Myocyte (in vitro differentiated cells): ENCODE results near the gene RREB1. TPM values are rescaled to one million over a fixed set of nuclear protein-coding genes. Genes with fewer than 3 reads are reported as not detected.
A peak's percentile ranks its signal among the peaks of the same experiment; 100 is the strongest.

ENCODE experiments used
- DNase-seq: peaks from one replicate; pipeline ENCODE4 v3.0.0-alpha.2; 2012; ENCODE audit warnings: low read depth
- total RNA-seq: library from RNA; depleted of rRNA; stranded (reverse); fragments of >200 nt; gene quantifications from 2 replicates; pipeline ENCODE4 v1.2.3, GENCODE V29; 2014

RREB1 gene
- total RNA-seq, 1 donor from 2014 or later: 19.6 TPM

GRCh38 chr6:7193122-7193521 lies 85.4 kb downstream of the RREB1 start:
- no peak for DNase-seq

- DNase-seq: no peak
Measured at GRCh38 chr6:7194657-7195056, 86.9 kb downstream of the RREB1 start.

- no peak for DNase-seq
Measured at GRCh38 chr6:7195339-7196018, 87.7 kb downstream of the RREB1 start.

- DNase-seq: peak; percentile 25
Measured at GRCh38 chr6:7196019-7196402, 88.2 kb downstream of the RREB1 start.

- DNase-seq: peak; percentile 70
Measured at GRCh38 chr6:7196685-7197283, 89.0 kb downstream of the RREB1 start.

- DNase-seq: peak; percentile 79
Measured at GRCh38 chr6:7197747-7198146, 90.0 kb downstream of the RREB1 start.

- no peak for DNase-seq
Measured at GRCh38 chr6:7198833-7199800, 91.4 kb downstream of the RREB1 start.

- no peak for DNase-seq
Measured at GRCh38 chr6:7200598-7201443, 93.1 kb downstream of the RREB1 start.

- no peak for DNase-seq
Measured at GRCh38 chr6:7201444-7201731, 93.6 kb downstream of the RREB1 start.

GRCh38 chr6:7201732-7202541 lies 94.2 kb downstream of the RREB1 start:
- peak; percentile 21 for DNase-seq

GRCh38 chr6:7202950-7203349 lies 95.2 kb downstream of the RREB1 start:
- DNase-seq: no peak

GRCh38 chr6:7203939-7204338 lies 96.2 kb downstream of the RREB1 start:
- DNase-seq: no peak

GRCh38 chr6:7204726-7205125 lies 97.0 kb downstream of the RREB1 start:
- DNase-seq: no peak

GRCh38 chr6:7207720-7208119 lies 100.0 kb downstream of the RREB1 start:
- no peak for DNase-seq

GRCh38 chr6:7213416-7213815 lies 105.7 kb downstream of the RREB1 start:
- no peak for DNase-seq

GRCh38 chr6:7214468-7214867 lies 106.7 kb downstream of the RREB1 start:
- peak; percentile 92 for DNase-seq

- peak; percentile 82 for DNase-seq
Measured at GRCh38 chr6:7215131-7215530, 107.4 kb downstream of the RREB1 start.

GRCh38 chr6:7215798-7216231 lies 108.1 kb downstream of the RREB1 start:
- DNase-seq: peak; percentile 70

- peak; percentile 99 for DNase-seq
Measured at GRCh38 chr6:7216941-7217621, 109.3 kb downstream of the RREB1 start.
